GM18867 (cell line): ENCODE results near the gene CHRNA1.

ENCODE experiments used
- ATAC-seq: cut with Tn5 transposase; IDR thresholded peaks from one replicate; pipeline ENCODE4 v1.9.1; 2021; ENCODE audit warnings: mild to moderate bottlenecking, moderate library complexity; ENCODE audit not compliant: unreplicated experiment

CHRNA1 gene

GRCh38 chr2:174764280-174765255, at the start of gene CHRNA1:
Gene CHRNA1 (minus strand): TSS chr2:174764472. CDS start chr2:174764394, 78 bp downstream.
- ATAC-seq = peak; percentile 50

- no peak for ATAC-seq
Observed at GRCh38 chr2:174812037-174812436, 47.8 kb upstream of the CHRNA1 start.

GRCh38 chr2:174807931-174808330, 43.7 kb upstream of the CHRNA1 start:
- ATAC-seq = no peak

- ATAC-seq = no peak
Observed at GRCh38 chr2:174805803-174806202, 41.5 kb upstream of the CHRNA1 start.

GRCh38 chr2:174802459-174802858, 38.2 kb upstream of the CHRNA1 start:
- ATAC-seq = no peak

- no peak for ATAC-seq
Observed at GRCh38 chr2:174800436-174801205, 36.3 kb upstream of the CHRNA1 start.

- no peak for ATAC-seq
Observed at GRCh38 chr2:174798801-174799200, 34.5 kb upstream of the CHRNA1 start.

- no peak for ATAC-seq
Observed at GRCh38 chr2:174797781-174798276, 33.6 kb upstream of the CHRNA1 start.

- no peak for ATAC-seq
Observed at GRCh38 chr2:174796319-174796771, 32.1 kb upstream of the CHRNA1 start.

GRCh38 chr2:174794851-174795374, 30.6 kb upstream of the CHRNA1 start:
- ATAC-seq = no peak

- ATAC-seq = no peak
Observed at GRCh38 chr2:174792309-174793025, 28.2 kb upstream of the CHRNA1 start.

- no peak for ATAC-seq
Observed at GRCh38 chr2:174791746-174792280, 27.5 kb upstream of the CHRNA1 start.

GRCh38 chr2:174791020-174791419, 26.7 kb upstream of the CHRNA1 start:
- ATAC-seq = no peak

- no peak for ATAC-seq
Observed at GRCh38 chr2:174789001-174789400, 24.7 kb upstream of the CHRNA1 start.

- ATAC-seq = no peak
Observed at GRCh38 chr2:174788291-174788929, 24.1 kb upstream of the CHRNA1 start.

- no peak for ATAC-seq
Observed at GRCh38 chr2:174787487-174788205, 23.4 kb upstream of the CHRNA1 start.

- no peak for ATAC-seq
Observed at GRCh38 chr2:174786066-174786725, 21.9 kb upstream of the CHRNA1 start.

- no peak for ATAC-seq
Observed at GRCh38 chr2:174785481-174785880, 21.2 kb upstream of the CHRNA1 start.

- no peak for ATAC-seq
Observed at GRCh38 chr2:174784909-174785308, 20.6 kb upstream of the CHRNA1 start.
